K562 treated with DMSO at 1 percent for 24 hours (cell line): ENCODE measurements around the gene ATAD2B. TPM values are rescaled to one million over a fixed set of nuclear protein-coding genes. Genes with fewer than 3 reads are reported as not detected.

Experiments used
- total RNA-seq: library from RNA; unstranded; fragments of 300-600 nt; gene quantifications from 2 replicates; pipeline ENCODE4 v1.2.3, GENCODE V29; 2022; ENCODE audit warnings: low read depth; ENCODE audit not compliant: insufficient read depth

Gene ATAD2B
- total RNA-seq = 7.1 and 8.5 TPM in 2 replicates

DNA sequence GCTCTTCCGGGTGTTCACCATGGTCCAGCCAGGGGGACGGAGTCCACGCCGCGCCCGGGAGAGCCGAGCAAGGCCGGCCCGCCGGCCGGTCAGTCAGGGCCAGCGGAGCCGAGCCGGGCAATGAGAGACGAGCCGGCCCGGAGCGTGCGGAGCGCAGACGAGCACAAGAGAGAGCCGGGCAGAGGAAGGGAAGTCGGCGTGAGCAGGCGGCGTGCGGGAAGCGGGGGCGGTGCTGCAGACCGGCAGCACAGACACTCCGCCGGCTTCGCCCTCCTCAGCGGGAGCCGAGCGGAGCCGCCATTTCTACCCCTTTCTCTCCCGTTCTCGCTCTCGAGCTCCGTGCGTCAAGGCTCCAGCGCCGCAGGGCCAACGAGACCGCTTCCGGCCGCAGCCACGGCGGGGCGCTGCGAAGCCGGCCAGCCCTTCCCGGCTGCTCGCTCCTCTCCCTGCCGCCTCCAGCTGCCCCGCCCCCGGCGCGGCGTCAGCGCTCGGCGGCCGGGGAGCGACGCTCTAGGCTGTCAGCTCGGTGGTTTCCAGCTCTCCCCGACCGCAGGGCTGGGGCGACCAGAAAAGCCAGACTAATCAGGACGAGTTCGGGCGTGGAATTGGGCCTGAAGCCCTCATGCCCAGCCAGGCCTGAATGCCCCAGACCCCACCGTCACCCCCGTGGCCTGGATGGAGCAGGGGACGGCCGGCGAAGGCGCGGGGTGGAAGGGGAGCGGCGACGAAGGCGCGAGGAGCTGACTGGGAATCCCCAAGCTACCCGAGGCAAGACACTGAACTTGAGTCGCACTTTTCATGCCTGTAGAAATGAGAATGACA lies at the start of gene ATAD2B:
ATAD2B (minus strand) TSS at position 374 of the 822 bp plus-strand sequence; CDS start at position 21, 353 bp downstream.

DNA sequence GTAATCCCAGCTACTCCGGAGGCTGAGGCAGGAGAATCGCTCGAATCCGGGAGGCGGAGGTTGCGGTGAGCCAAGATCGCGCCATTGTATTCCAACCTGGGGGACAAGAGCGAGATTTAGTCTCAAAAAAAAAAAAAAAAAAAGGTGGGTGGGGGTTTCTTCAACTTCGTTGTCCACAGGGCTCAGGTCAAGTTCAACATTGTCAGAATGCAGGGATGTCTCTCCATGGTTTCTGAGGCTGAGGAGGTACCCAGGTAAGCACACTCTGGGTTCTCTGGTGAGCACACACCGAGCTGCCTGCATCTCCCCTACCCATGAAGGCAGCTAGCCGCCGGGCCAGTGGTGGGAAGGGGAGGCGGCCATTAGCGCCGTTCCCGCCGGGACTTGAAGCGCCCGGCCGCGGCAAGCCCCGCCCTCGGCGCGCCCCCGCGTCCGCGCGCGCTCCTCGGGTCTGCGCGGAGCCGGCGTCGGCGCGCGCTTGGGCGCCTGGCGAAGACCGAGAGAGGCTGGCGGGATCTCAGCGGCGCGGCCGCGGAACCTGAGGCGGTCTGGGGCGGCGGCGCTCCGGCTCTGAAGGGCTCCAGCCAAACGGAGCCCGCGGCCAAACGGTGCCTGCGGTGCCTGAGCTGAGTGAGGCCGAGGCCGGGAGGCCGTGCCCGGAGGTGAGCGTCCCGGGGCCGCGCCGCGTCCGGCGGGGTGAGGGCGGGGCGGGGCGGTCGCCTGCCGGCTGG lies 13.2 kb upstream of the ATAD2B start, which contains the start of gene UBXN2A:
UBXN2A (plus strand) TSS at position 477 of the 731 bp plus-strand sequence. CDS start 17,852 bp downstream, outside the sequence.

Other genes starting within 250 kb of the ATAD2B start
- 8.8 and 9.0 TPM in 2 replicates for gene UBXN2A, start 13.3 kb upstream of the ATAD2B start, total RNA-seq
- 2.2 and 3.4 TPM in 2 replicates for gene MFSD2B, start 83.0 kb upstream of the ATAD2B start, total RNA-seq
- 11.1 and 11.2 TPM in 2 replicates for gene WDCP, start 120.3 kb upstream of the ATAD2B start, total RNA-seq
- gene FKBP1B, start 122.6 kb upstream of the ATAD2B start, total RNA-seq = 1.3 and 1.4 TPM in 2 replicates
- gene SF3B6, start 149.2 kb upstream of the ATAD2B start, total RNA-seq = 143 and 150 TPM in 2 replicates
- gene TP53I3, start 157.7 kb upstream of the ATAD2B start, total RNA-seq = 16.8 and 20.0 TPM in 2 replicates
- 1.4 and 1.5 TPM in 2 replicates for gene PFN4, start 196.2 kb upstream of the ATAD2B start, total RNA-seq
- gene FAM228B, start 196.3 kb upstream of the ATAD2B start, total RNA-seq = 3.1 and 10.5 TPM in 2 replicates
- gene FAM228A, start 247.9 kb upstream of the ATAD2B start, total RNA-seq = 0.15 TPM in 1 of 2 replicates, not detected in the other